Endodermal cell (in vitro differentiated cells): ENCODE results near the gene PPIL4. TPM values are rescaled to one million over a fixed set of nuclear protein-coding genes. Genes with fewer than 3 reads are reported as not detected.

Experiments used
- DNase-seq: peaks from one replicate; pipeline ENCODE4 v3.0.0-alpha.2; 2017
- H3K27ac ChIP-seq: 2 replicates; pipeline ENCODE4 v1.5.1; 2013; ENCODE audit warnings: mild to moderate bottlenecking, low read depth, low read length, moderate library complexity
- H3K27me3 ChIP-seq: 2 replicates; pipeline ENCODE4 v1.6.1; 2013; ENCODE audit warnings: mild to moderate bottlenecking, low read length, moderate library complexity; ENCODE audit not compliant: insufficient read depth, control insufficient read depth, poor library complexity, severe bottlenecking
- H3K36me3 ChIP-seq: 2 replicates; pipeline ENCODE4 v1.7.0; 2013; ENCODE audit warnings: mild to moderate bottlenecking, low read length, moderate library complexity; ENCODE audit not compliant: control insufficient read depth, insufficient read depth
- H3K4me1 ChIP-seq: one replicate; pipeline ENCODE4 v1.7.0; 2013; ENCODE audit warnings: low read length; ENCODE audit not compliant: control insufficient read depth, insufficient read depth
- H3K4me3 ChIP-seq: 2 replicates; pipeline ENCODE4 v1.5.1; 2013; ENCODE audit warnings: mild to moderate bottlenecking, low read length, moderate library complexity
- H3K9ac ChIP-seq: 2 replicates; pipeline ENCODE4 v1.6.1; 2013; ENCODE audit warnings: mild to moderate bottlenecking, low read length, moderate library complexity; ENCODE audit not compliant: poor library complexity, severe bottlenecking; ENCODE audit errors: extremely low read depth
- H3K9me3 ChIP-seq: 2 replicates; pipeline ENCODE4 v1.6.1; 2013; ENCODE audit warnings: mild to moderate bottlenecking, low read length, moderate library complexity; ENCODE audit not compliant: control insufficient read depth
- H3K27ac Mint-ChIP-seq: 2 replicates; pipeline ENCODE4 v1.8.0; 2020; ENCODE audit warnings: mixed read lengths
- H3K27me3 Mint-ChIP-seq: 2 replicates; pipeline ENCODE4 v1.8.0; 2021; ENCODE audit warnings: mild to moderate bottlenecking, mixed read lengths; ENCODE audit not compliant: insufficient read depth
- H3K36me3 Mint-ChIP-seq: 2 replicates; pipeline ENCODE4 v1.8.0; 2020; ENCODE audit warnings: low read depth, mixed read lengths
- H3K4me1 Mint-ChIP-seq: 2 replicates; pipeline ENCODE4 v1.8.0; 2020; ENCODE audit warnings: mixed read lengths
- H3K4me3 Mint-ChIP-seq: 2 replicates; pipeline ENCODE4 v1.8.0; 2020; ENCODE audit warnings: mild to moderate bottlenecking, moderate library complexity, mixed read lengths
- H3K9me3 Mint-ChIP-seq: 2 replicates; pipeline ENCODE4 v1.8.0; 2020; ENCODE audit warnings: mild to moderate bottlenecking, mixed read lengths
- CTCF ChIP-seq: fragments of 200-600 bp; sonication (generic); conservative IDR thresholded peaks from 2 replicates; pipeline ENCODE4 v1.5.0; 2021; ENCODE audit warnings: antibody characterized with exemption, mild to moderate bottlenecking
- WGBS, 2 experiments: methylation state at CpG; one replicate each; pipeline versions ENCODE4 v1.1.5 to v1.1.7; 2013; ENCODE audit warnings: missing lambda C conversion rate in 2 of 2, mixed read lengths in 1 of 2; ENCODE audit not compliant: insufficient coverage in 1 of 2, insufficient read length in 1 of 2; 5-methylcytosine and 5-hydroxymethylcytosine counted together
- total RNA-seq, 2 donors: library from RNA; stranded (reverse); fragmentation: NEBNext Ultra II Directional in 1 of 2; extraction: Animal tissue kit (Norgen Biotek cat#: 25700) in 1 of 2; gene quantifications; 2 replicates in 1 of 2; 3 replicates in 1 of 2; pipeline ENCODE4 v1.2.1, GENCODE V29; 2021

The PPIL4 gene
- total RNA-seq, 2 donors from 2014 or later = 35.8 to 41.7 TPM

- DNase-seq = no peak
- 96 to 97% methylated on average over 7 of the region's 7 CpGs for WGBS, 2 experiments
- H3K9me3 ChIP-seq = no peaks in the 10 kb centered on the region
- no peak overlapping the region for H3K27ac ChIP-seq
- H3K9ac ChIP-seq = no peak overlapping the region
- Mint-ChIP-seq H3K4me3 (peak overlapping the region; percentile 90), H3K4me1 (peaks cover 8% of the 10 kb centered on the region), H3K9me3 (no peaks in the 10 kb centered on the region), H3K36me3 (peaks cover 2% of the 10 kb centered on the region), H3K27ac (no peak overlapping the region), H3K27me3 (peaks cover 17% of the 10 kb centered on the region)
- H3K36me3 ChIP-seq = peaks cover 4% of the 10 kb centered on the region
- H3K4me3 ChIP-seq = peak overlapping the region; percentile 90
- no peak for TF ChIP-seq CTCF
- H3K27me3 ChIP-seq = peaks cover 19% of the 10 kb centered on the region
- peaks cover 4% of the 10 kb centered on the region for H3K4me1 ChIP-seq
These were observed 22.2 kb upstream of the PPIL4 start for GRCh38 chr6:149567945-149568585.

- 50 to 52% methylated on average over 10 to 12 of the region's 12 CpGs for WGBS, 2 experiments
- Mint-ChIP-seq H3K4me1 (peaks cover 8% of the 10 kb centered on the region), H3K36me3 (no peaks in the 10 kb centered on the region), H3K27ac (peak overlapping the region; percentile 96), H3K4me3 (peak overlapping the region; percentile 90), H3K9me3 (no peaks in the 10 kb centered on the region), H3K27me3 (peaks cover 17% of the 10 kb centered on the region)
- Histone ChIP-seq H3K27ac (no peak overlapping the region), H3K4me1 (peaks cover 4% of the 10 kb centered on the region), H3K27me3 (peaks cover 23% of the 10 kb centered on the region), H3K9ac (peak overlapping the region; percentile 90), H3K36me3 (no peaks in the 10 kb centered on the region), H3K9me3 (no peaks in the 10 kb centered on the region), H3K4me3 (peak overlapping the region; percentile 90)
- DNase-seq = no peak
- no peak for TF ChIP-seq CTCF
These were observed 21.3 kb upstream of the PPIL4 start for GRCh38 chr6:149567194-149567586.

GRCh38 chr6:149566410-149567193 is 20.8 kb upstream of the PPIL4 start:
- peak; percentile 87 for DNase-seq
- Mint-ChIP-seq H3K4me3 (peak overlapping the region; percentile 90), H3K27me3 (peaks cover 17% of the 10 kb centered on the region), H3K27ac (peak overlapping the region; percentile 96), H3K9me3 (no peaks in the 10 kb centered on the region), H3K4me1 (peaks cover 8% of the 10 kb centered on the region), H3K36me3 (no peaks in the 10 kb centered on the region)
- H3K27ac ChIP-seq = peak overlapping the region; percentile 58
- no peak for TF ChIP-seq CTCF
- H3K36me3 ChIP-seq = no peaks in the 10 kb centered on the region
- H3K4me3 ChIP-seq = peak overlapping the region; percentile 90
- no peaks in the 10 kb centered on the region for H3K9me3 ChIP-seq
- H3K4me1 ChIP-seq = peaks cover 4% of the 10 kb centered on the region
- H3K9ac ChIP-seq = peak overlapping the region; percentile 90
- WGBS, 2 experiments = 0% methylated on average over 49 to 81 of the region's 81 CpGs
- H3K27me3 ChIP-seq = peaks cover 23% of the 10 kb centered on the region
